Panc1 (cell line): ENCODE measurements around the gene MAPK6.

Source experiments
- CTCF ChIP-seq: fragments of 450-650 bp; IDR thresholded peaks from 2 replicates; pipeline ENCODE4 v1.5.1; 2017; ENCODE audit warnings: mild to moderate bottlenecking
- POLR2AphosphoS5 ChIP-seq: IDR thresholded peaks from 2 replicates; pipeline ENCODE4 v1.6.1; 2012; ENCODE audit warnings: mild to moderate bottlenecking, low read depth, low read length, moderate library complexity
- SIN3A ChIP-seq: IDR thresholded peaks from 2 replicates; pipeline ENCODE4 v1.6.1; 2012; ENCODE audit warnings: low read depth, mild to moderate bottlenecking, low read length, moderate library complexity, borderline replicate concordance; ENCODE audit not compliant: insufficient read depth

- TF ChIP-seq POLR2AphosphoS5, result no peak
- no peak for TF ChIP-seq CTCF
- no peak for TF ChIP-seq SIN3A
Observed at GRCh38 chr15:52114261-52115055, 95.4 kb downstream of the MAPK6 start.
